Activated CD8-positive, alpha-beta memory T cell treated with anti-CD3 and anti-CD28 coated beads, Interleukin-2, amount 50 U/mL, for 1 hour (primary cell): ENCODE results near the gene GZF1.

ENCODE experiments used
- DNase-seq: peaks from one replicate; pipeline ENCODE4 v3.0.0-alpha.2; 2020; ENCODE audit errors: extremely low read depth

The GZF1 gene

GRCh38 chr20:23369072-23369823, 7.3 kb downstream of the GZF1 start:
- DNase-seq: no peak

DNA sequence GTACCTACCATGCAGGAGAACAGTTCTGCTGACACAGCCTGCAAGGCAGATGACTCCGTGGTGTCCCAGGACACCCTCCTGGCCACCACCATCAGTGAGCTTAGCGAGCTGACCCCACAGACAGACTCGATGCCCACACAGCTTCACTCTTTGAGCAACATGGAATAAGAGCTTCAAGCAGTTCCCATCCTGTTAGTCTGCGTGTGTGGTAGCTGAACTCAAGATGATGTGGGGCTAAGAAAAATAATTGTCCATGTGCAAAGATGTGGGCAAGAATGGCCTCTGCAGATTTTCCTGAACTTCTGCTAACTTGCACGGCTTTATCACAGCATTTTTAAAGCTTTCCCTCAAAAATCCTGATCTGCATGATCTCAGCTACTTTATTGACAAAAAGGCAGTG, 8.3 kb downstream of the GZF1 start:
- DNase-seq: no peak

GRCh38 chr20:23370873-23371272, 8.9 kb downstream of the GZF1 start:
- no peak for DNase-seq

DNA sequence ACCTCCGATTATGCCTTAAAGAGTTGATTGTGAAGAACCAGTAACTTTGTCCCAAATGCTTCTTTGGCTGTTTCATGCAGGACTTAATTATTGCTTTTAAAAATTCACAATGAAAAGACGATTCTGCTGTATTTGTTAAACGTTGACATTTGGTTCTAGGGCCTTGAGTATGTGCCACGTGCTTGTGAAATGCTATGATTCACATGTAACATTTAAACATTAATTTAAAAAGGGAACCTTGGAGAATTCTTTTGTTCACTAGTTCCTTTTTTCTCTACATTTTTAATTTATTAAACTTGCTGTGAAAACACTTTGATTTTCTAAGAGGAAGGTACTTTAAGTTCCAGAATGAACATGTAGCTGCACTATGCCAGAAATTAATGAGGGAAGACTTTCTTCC, 9.5 kb downstream of the GZF1 start:
- no peak for DNase-seq

DNA sequence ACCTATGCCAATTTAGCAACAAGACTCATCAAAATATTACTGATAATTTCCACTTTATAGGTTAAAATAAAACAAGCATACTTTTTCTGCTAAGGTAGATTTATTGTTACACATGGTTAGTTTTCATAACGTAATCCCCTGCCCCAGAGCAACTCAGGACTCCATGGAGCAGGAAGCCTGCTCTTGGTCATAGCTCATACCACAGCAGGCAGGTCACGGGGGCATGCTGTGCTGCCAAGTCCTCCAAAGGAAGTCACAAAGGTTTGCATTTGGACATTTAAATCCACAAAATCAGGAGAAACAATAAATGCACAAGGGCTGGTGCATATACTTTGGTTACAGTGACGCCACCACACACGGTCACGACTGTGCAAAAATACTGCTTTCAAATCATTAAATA, 12.5 kb downstream of the GZF1 start:
- DNase-seq: no peak

DNA sequence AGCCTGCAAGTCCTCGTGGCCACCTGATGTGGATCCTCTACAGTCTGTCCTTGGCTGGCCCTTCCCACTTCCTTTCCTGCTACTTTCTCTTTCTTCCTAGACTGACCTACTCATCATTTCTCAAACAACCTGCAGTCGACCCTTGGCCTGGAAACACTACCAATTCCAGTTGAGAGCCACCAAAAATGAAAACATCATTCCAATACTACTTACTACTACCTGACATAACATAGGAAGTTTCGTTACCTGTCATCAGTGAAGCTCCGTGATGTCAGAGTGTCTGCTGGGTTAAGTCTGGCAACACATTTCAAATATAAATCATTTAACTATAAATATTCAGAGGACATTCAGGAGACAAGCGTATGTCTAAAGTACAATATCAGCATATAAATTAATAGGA, 13.8 kb downstream of the GZF1 start:
- DNase-seq: no peak

GRCh38 chr20:23379772-23380171, 17.8 kb downstream of the GZF1 start:
- no peak for DNase-seq

DNA sequence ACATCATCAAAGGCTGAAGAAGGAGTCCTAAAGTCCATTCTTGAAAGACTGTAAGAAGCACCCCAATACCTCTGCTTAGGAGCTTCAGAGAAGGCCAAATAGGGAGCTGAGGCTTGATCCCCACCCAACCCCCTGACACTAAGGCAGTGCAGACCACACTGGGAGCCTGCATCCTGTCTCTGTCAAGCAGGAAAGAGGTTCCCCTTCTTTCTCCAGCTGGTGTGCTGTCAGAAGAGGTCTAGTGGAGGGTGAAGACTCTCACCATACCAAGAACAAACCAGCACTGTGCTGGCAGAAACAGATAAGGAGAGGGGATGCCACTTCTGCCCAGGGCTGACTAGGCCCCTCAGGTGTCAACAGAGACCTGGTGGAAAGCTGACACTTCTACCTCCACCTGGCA, 19.9 kb downstream of the GZF1 start:
- no peak for DNase-seq

GRCh38 chr20:23386304-23387117, 24.5 kb downstream of the GZF1 start:
- DNase-seq: no peak

DNA sequence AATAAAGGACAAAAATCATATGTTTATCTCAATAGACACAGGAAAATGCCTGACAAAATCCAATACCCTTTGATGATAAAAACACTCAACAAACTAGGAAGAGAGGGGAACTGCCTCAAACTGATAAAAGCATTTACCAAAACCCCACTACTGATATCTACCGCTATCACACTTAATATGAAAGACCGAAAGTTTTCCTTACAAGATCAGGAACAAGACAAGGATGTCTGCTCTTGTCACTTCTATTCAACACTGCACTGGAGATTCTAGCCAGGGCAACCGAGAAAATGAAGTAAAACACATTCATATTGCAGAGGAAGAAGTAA, 25.1 kb downstream of the GZF1 start:
- no peak for DNase-seq

DNA sequence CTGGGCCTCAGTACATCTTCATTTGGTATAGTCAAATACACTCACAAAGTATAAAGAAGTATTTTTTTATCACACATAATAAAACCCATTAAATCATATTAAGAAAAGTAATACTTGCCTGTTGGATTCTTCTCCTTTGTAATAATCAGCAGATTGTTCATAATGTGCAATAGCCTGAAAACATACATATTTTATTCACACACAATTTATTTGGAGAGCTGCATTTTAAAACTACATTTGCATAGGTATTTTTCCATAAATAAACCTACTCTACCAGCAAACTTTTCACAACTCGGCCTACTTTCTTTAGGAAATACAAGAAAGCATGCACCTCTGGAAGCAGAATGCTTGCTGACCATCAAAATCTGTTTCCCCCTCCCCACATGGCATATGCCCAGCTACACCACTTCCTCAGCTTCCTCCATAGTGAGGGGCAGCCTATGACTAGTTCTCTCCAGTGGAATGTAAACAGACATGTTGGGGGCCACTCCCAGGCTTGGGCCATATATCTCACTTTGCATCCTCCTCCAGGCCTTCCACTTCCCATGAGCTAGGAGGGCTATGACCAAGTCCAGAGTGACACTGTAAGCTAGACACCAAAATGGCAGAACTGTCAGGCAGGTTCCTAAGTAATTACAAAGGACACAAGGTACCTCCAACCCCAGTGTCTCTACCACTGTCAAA, 28.3 kb downstream of the GZF1 start:
- no peak for DNase-seq

GRCh38 chr20:23391707-23392310, 29.8 kb downstream of the GZF1 start:
- DNase-seq: no peak

DNA sequence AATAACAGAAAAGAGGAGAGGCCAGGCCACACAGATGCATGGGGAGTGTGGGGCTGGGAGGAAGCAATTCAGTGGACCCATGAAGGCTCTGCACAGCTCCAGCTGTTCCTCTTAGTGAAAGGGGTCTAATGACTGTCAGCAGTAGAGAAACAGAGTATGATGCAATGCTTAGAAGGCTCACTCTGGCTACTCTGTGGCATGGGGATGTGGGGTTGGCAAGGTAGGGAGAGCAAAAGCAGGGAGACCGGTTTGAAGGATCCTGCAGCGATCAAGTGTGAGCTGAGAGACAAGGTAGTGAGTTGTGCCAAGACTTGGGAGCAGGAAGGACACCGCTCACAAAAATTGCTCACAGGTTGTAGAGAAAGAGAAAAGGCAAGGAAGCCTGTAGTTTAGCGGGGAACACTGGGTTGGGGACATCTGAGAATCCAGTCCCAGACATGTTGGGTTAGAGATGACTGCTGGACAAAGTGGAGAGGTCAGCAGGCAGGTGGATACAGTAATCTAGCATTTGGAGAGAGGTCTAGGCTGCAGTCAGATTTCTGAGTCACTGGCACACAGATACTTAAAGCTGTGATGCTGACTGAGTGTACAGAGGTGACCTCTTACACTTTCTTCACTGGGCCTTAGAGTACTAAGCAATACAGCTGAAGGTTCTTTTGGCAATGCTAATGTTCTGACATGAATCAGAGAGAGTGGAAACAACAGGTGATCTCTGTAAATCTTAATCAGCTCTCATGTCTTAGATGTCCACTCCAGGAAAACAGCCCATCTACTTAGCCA, 32.2 kb downstream of the GZF1 start:
- DNase-seq: no peak

DNA sequence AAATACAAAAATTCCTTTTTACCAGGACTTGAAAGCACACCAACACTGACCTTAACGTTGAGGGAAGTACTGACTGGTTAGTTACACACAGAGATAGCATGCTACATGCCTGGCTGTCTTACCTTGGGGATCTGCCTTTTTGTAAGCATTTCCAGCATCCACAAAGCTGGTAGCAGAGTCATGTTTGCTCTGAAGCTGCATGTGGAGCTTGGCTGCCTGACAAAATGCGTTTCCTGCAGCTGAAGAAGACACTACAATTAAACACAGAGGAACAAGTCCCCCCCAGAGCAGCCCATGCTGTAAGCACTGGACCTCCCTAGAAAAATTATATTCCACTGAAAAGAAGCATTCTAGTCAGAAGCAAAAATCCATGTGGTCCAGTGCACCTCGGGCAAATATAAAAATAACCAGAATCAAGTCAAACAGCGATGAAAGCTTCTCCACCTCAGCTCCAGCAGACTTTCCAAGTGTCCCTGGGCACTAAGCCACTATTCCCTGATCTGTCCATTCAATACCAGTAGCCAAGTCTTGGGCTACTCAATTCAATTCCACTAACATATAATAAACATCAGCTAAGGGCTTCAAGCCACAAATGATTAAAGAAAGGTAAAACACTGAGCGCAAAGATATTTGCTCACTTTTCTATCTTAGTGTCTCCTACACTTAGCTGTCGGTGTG, 35.1 kb downstream of the GZF1 start:
- DNase-seq: no peak

- no peak for DNase-seq
Measured at GRCh38 chr20:23397961-23398360, 36.0 kb downstream of the GZF1 start.

- no peak for DNase-seq
Measured at GRCh38 chr20:23399568-23400241, 37.7 kb downstream of the GZF1 start.

DNA sequence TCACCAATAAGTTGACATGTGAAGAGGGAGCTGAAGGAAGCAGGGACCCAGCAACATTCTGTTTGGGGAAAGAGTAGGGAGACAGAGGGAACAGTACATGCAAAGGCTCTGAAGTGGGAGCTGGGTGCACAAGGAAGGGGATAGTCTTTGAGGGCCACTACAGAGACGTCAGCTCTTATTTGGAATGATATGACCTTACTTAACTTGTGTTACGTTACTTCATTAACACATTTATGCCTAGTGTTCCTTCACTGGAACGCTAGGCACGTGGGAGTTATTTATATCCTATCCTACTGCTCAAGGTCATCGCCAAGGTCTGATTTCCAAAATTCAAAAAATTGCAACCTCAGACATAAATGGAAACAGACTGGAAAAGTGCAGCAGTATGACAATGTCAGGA, 39.1 kb downstream of the GZF1 start:
- no peak for DNase-seq

DNA sequence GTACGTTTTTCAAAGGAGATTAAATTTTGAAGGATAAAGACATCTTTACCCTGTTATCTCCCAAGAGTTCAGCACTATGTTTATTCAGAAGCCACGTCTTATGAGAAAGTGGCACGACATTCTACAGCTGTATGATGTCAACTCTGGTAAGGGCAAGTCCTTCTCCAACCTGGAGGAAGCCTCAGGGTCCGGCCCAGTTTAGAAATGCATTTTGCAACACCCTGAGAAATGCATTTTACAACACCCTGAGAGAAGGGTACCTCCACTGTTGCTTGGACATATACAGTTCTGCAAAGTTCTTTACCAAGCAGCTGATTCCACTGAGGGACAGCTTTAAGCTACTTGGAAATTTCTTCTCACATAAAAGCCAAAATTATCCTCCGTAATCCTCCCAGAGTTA, 41.8 kb downstream of the GZF1 start:
- DNase-seq: no peak

DNA sequence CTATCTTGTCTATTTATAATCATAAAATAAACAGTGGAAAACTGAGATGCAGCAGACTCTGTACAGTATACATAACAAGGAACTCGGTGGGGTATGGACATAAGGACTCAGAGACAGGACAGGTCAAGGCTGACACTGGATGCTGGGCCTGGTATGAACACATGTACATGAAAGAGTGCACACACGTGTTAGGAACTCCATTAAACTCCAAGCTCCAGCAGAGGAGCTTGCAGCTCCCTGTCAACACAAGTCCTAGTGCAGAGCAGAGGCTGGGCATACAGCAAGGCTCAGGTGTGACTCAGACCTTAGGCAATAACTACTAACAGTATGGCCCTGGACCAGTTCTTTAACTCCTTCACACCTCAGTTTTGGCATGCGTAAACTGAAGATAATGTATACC, 42.2 kb downstream of the GZF1 start:
- DNase-seq: no peak

DNA sequence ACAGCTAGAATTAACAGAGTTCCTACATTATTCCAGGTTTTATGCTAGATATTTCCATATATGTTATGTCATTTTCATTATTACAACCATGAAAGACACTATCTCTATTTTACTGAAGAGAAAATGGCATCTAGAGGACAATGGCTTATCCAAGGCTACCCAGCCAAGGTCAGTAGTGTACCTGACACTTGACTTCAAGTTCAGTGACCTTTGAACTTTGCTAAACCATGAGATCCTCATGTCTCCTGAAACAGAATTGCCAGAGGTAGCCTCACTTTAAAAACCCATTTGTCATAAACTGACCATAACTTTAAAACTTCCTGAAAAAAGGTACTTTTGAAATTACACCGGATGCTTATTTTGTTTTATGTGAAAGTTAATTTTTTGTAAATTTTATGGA, 44.9 kb downstream of the GZF1 start:
- DNase-seq: no peak
